ENCODE results near the gene LRRD1. TPM values are rescaled to one million over a fixed set of nuclear protein-coding genes. Genes with fewer than 3 reads are reported as not detected.
"Not testable (repeated sequence)": the region's sequence is repeated elsewhere in the genome, so short reads cannot be mapped to it uniquely, and the experiment has no call there.

Gene LRRD1
- polyA plus RNA-seq, 3 donors, result 0.14 to 0.50 (median 0.28) TPM

DNA sequence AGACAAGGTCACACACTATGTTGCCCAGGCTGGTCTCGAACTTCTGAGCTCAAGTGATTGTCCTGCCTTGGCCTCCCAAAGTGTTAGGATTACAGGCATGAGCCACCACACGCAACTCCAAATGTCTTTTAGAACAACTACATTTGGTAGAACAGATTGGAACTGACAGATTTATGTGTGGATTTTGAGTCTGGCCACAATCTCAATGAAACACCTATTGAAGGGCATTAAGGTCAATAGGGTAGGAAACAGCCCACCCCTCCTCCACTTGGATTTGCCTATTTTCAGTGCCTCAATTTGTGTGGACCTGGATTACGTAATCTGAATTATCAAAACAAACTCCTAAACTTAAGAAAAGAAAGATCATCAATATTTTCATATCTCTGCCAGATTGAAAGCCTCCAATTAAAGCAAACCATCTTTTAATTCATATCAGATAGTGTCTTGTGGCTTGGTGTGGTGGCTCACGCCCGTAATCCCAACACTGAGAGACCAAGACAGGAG lies 29.2 kb downstream of the LRRD1 start:
- no peak for DNase-seq (ENCODE audit: extremely low read depth in 1 of 11, low read depth in 9 of 11, low spot score in 4 of 11)

- not testable (repeated sequence) for DNase-seq (ENCODE audit: extremely low read depth in 1 of 11, low read depth in 9 of 11, low spot score in 4 of 11)
These were observed 35.6 kb downstream of the LRRD1 start for GRCh38 chr7:92143192-92143880.

DNA sequence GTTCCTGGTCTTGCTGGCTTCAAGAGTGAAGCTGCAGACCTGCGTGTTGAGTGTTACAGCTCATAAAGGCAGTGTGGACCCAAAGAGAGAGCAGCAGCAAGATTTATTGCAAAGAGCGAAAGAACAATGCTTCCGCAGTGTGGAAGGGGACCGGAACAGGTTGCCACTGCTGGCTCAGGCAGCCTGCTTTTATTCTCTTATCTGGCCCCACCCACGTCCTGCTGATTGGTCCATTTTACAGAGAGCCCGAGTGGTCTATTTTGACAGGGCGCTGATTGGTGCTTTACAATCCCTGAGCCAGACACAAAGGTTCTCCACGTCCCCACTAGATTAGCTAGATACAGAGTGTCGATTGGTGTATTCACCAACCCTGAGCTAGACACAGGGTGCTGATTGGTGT lies 36.2 kb downstream of the LRRD1 start:
- not testable (repeated sequence) for DNase-seq (ENCODE audit: extremely low read depth in 1 of 11, low read depth in 9 of 11, low spot score in 4 of 11)

- no peak for DNase-seq (ENCODE audit: extremely low read depth in 1 of 11, low read depth in 9 of 11, low spot score in 4 of 11)
These were observed 37.8 kb downstream of the LRRD1 start for GRCh38 chr7:92141161-92141560.

- DNase-seq (ENCODE audit: extremely low read depth in 1 of 11, low read depth in 9 of 11, low spot score in 4 of 11), result peak in 8 of 11 donors; percentile 53 to 82 (median 66)
These were observed 41.4 kb downstream of the LRRD1 start for GRCh38 chr7:92137557-92137956.

- peak in 7 of 11 donors; percentile 16 to 56 (median 52) for DNase-seq (ENCODE audit: extremely low read depth in 1 of 11, low read depth in 9 of 11, low spot score in 4 of 11)
These were observed 43.7 kb downstream of the LRRD1 start for GRCh38 chr7:92135052-92135889.

DNA sequence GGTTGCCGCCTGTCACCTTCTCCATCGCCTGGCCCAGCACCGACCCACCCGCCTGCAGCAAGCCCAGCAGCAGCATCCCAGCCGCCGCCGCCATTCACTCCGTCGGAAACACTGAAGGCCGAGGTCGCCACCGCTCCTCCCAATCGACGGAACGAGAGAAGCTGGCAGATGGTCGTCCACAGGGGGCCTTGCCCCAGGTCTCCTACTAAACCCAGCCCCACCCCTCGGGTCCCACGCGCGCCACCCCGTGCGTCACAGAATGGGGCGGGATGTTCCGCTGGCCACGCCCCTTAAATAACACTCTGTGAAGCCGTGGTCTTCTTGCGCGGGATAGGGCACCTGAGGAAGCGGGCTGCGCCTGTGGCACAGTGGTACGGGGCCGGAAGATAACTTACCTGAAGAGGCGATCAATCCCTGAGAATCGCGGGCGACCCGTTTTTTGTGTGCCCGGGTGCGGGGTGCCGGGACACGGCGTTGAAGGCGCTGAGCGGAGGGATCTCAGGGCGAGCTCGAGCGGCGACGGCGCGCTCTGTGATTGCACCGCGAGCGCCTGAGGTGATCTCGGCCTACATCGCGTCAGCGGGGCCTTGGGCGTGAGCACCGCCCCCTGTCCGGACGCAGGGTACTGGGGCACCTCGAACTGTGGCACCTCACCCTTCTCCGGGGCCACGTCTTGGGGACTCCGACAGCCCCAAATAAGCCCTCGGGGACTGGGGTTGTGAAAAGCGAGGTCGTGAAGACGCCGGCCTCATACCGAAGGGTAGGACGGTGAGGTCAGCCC lies 44.5 kb downstream of the LRRD1 start, which contains the start of gene CYP51A1:
Gene CYP51A1, minus strand, starts transcription at position 207 of the 781 bp plus-strand sequence. Its CDS starts 113 bp downstream, at position 94.
- DNase-seq (ENCODE audit: extremely low read depth in 1 of 11, low read depth in 9 of 11, low spot score in 4 of 11), result peak; percentile 83 to 95 (median 91)

DNA sequence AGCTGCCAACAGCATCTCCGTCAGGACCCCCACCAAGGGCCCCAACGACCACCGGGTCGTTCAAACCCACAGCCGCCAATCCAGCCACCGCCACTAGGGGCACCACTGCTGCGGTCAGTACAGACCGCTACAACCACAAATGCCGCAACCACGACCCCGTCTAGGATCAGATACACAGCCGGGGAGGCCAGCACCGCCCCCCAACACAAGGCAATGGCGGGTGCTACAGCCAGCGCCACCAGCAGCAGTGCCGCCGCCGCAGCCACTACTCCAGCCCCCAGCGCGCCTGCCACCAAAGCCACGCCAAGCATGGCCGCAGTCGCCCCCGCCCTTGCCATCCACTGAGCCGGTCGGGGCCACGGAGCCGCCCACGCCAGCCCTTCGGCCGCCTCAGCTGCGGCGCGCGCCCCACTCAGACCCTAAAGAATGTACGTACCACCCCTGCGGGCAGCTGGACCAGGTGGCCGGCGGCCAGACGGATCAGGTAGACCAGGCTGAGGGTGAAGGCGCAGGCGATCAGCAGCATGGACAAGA lies 45.1 kb downstream of the LRRD1 start:
- DNase-seq (ENCODE audit: extremely low read depth in 1 of 11, low read depth in 9 of 11, low spot score in 4 of 11), result peak in 9 of 11 donors; percentile 65 to 78 (median 71)

DNA sequence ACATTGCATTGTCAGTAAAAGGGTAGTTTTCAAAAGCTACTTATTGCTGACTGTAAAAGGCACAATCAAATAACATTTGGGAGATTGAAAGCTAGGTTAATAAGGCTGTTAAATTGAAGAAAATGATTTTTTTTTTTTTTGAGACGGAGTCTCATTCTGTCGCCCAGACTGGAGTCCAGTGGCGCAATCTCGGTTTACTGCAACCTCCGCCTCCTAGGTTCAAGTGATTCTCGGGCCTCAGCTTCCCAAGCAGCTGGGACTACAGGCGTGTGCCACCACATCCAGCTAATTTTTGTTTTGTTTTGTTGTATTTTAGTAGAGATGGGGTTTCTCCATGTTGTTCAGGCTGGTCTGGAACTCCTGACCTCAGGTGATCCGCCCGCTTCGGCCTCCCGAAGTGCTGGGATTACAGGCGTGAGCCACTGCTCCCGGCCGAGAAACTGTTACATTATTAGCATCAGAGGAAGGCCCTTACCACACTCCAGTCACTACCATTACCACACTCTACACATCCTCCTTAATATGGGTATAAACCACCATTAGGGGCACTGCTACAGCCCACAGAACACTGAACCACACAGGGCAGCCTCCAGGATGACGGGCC lies 45.7 kb downstream of the LRRD1 start:
- DNase-seq (ENCODE audit: extremely low read depth in 1 of 11, low read depth in 9 of 11, low spot score in 4 of 11), result no peak

- DNase-seq (ENCODE audit: extremely low read depth in 1 of 11, low read depth in 9 of 11, low spot score in 4 of 11), result no peak
These were observed 47.1 kb downstream of the LRRD1 start for GRCh38 chr7:92131764-92132330.

DNA sequence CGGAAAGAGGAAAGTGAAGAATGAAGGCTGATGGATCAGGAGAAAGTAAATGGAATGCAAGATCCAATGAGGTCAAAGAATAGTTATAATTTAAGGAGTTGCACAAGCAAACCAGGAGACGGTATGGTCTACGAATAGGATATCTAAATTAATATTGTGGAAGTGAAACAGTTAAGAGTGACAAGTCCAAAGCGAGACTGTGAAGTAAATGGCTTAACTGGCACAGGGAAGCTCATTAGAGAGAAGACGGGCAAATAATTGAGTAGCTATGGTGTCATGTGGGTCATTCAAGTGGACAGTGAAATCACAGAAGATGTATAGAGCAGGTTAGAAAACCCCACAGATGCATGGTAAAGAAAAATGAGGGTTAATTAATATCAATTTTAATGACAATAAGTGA lies 47.8 kb downstream of the LRRD1 start:
- DNase-seq (ENCODE audit: extremely low read depth in 1 of 11, low read depth in 9 of 11, low spot score in 4 of 11), result no peak

DNA sequence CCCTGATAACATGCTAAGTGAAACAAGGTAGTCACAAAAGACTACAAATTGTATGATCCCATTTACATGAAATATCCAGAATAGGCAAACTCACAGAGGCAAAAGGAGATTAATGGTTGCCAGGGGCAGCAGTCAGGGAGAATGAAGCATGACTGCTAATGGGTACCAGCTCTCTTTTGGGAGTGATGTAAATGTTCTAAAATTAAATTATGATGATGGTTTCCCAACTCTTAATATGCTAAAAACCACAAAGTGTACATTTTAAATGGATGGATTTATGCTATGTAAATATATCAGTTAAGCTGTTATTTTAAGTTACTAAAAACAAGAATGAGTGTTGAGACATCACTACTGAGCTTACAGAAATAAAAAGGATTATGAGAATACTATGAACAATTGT lies 57.3 kb downstream of the LRRD1 start:
- DNase-seq (ENCODE audit: extremely low read depth in 1 of 11, low read depth in 9 of 11, low spot score in 4 of 11), result no peak

DNA sequence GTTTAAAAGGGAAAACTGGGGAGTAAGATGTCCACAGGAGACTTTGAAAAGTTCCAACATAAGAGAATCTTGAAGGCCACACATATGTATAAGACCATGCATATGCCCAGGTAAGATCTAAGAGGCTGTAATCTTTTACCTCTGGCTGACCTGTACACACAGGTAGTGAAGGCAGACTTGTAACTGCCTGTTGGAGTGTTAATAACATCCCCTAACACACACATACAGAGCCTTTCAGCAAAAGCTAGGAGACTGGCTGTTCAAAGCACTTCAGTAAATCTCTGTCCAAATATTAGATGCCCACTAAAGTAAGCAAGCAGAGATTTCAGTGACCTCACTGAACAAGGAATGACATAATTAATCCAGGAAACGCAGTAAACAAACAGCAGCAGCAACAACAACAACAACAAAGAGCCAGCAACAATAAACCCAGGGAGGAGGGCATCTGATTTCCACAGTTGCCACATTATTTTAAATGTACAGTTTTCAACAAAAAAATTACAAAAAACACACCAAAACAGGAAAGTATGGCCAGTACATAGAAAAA lies 59.7 kb downstream of the LRRD1 start:
- DNase-seq (ENCODE audit: extremely low read depth in 1 of 11, low read depth in 9 of 11, low spot score in 4 of 11), result no peak

GRCh38 chr7:92116949-92117348 lies 62.0 kb downstream of the LRRD1 start:
- DNase-seq (ENCODE audit: extremely low read depth in 1 of 11, low read depth in 9 of 11, low spot score in 4 of 11), result no peak

DNA sequence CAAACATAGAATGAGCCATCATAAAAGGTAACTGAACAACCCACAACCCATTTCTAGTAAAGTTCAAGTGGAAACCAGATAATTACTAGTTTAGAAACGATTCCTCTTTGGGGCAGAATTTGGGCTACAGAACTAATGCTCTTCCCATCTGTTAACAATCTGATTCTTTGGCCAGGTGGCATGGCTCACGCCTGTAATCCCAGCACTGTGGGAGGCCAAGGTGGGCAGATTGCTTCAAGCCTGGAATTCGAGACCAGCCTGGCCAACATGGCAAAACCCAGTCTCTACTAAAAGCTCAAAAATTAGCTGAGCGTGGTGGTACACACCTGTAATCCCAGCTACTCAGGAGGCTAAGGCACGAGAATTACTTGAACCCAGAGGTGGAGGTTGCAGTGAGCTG lies 63.1 kb downstream of the LRRD1 start:
- no peak for DNase-seq (ENCODE audit: extremely low read depth in 1 of 11, low read depth in 9 of 11, low spot score in 4 of 11)

- no peak for DNase-seq (ENCODE audit: extremely low read depth in 1 of 11, low read depth in 9 of 11, low spot score in 4 of 11)
These were observed 68.1 kb downstream of the LRRD1 start for GRCh38 chr7:92110857-92111256.

DNA sequence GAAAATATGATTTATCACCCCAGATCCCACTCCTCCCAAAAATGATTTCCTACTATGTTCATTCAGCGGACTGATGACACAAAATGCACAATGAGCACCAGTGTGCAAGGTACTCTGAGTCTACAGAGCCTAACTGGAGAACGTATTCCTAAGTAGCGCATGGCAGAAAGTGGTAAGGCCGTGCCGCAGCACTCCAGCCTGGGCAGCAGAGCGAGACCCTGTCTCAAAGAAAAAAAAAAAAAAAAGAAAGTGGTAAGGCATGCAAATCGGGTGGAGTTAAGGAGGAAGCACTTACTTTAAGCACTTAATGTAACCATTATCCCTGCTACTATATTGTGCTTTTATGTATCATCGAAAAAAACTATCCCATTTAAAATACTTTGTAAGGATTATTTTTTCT lies 70.1 kb downstream of the LRRD1 start:
- no peak for DNase-seq (ENCODE audit: extremely low read depth in 1 of 11, low read depth in 9 of 11, low spot score in 4 of 11)

DNA sequence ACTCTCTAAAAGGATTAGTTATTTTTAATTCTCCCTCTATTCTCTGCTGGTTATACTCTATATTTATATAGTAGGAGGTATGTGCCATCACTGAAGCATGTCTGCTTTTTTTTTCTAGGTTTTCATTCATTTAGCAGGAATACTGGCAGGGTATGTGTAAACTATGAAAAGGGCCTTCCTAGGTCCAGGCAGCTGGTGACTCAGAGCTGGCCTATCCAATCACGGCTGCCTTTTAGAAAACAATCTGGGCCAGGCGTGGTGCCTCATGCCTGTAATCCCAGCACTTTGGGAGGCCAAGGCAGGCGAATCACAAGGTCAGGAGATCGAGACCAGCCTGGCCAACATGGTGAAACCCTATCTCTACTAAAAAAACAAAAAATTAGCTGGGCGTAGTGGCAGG lies 76.1 kb downstream of the LRRD1 start:
- not testable (repeated sequence) for DNase-seq (ENCODE audit: extremely low read depth in 1 of 11, low read depth in 9 of 11, low spot score in 4 of 11)
